ENCODE measurements around the gene SGMS1. TPM values are rescaled to one million over a fixed set of nuclear protein-coding genes. Genes with fewer than 3 reads are reported as not detected.
A peak's percentile ranks its signal among the peaks of the same experiment; 100 is the strongest.
"Not testable (repeated sequence)": the region's sequence is repeated elsewhere in the genome, so short reads cannot be mapped to it uniquely, and the experiment has no call there.

SGMS1 gene
- total RNA-seq, 1 donor from 2014 or later = 14.2 TPM

GRCh38 chr10:50361946-50362345, 261.8 kb downstream of the SGMS1 start:
- intact Hi-C loops (cut with micrococcal nuclease) = no loop called here

GRCh38 chr10:50360077-50360850, 263.5 kb downstream of the SGMS1 start:
- Mint-ChIP-seq H3K4me1 (peaks cover 11% of the 10 kb centered on the region), H3K9me3 (peaks cover 14% of the 10 kb centered on the region), H3K4me3 (no peak overlapping the region), H3K36me3 (ENCODE audit: low read depth) (peaks cover 18% of the 10 kb centered on the region), H3K27me3 (no peaks in the 10 kb centered on the region), H3K27ac (no peak overlapping the region)
- intact Hi-C loops (cut with micrococcal nuclease) = no loop called here
- no peak for DNase-seq

More at GRCh38 chr10:50361946-50362345, 261.8 kb downstream of the SGMS1 start:
- no peak for DNase-seq
- Mint-ChIP-seq H3K27me3 (no peaks in the 10 kb centered on the region), H3K9me3 (peaks cover 17% of the 10 kb centered on the region), H3K4me1 (peaks cover 11% of the 10 kb centered on the region), H3K4me3 (no peak overlapping the region), H3K27ac (no peak overlapping the region), H3K36me3 (ENCODE audit: low read depth) (peaks cover 24% of the 10 kb centered on the region)

GRCh38 chr10:50358925-50359687, 264.6 kb downstream of the SGMS1 start:
- Mint-ChIP-seq H3K4me3 (no peak overlapping the region), H3K36me3 (ENCODE audit: low read depth) (peaks cover 18% of the 10 kb centered on the region), H3K27ac (no peak overlapping the region), H3K27me3 (no peaks in the 10 kb centered on the region), H3K4me1 (peaks cover 8% of the 10 kb centered on the region), H3K9me3 (peaks cover 11% of the 10 kb centered on the region)
- intact Hi-C loops (cut with micrococcal nuclease) = no loop called here
- no peak for DNase-seq

GRCh38 chr10:50358411-50358810, 265.3 kb downstream of the SGMS1 start:
- intact Hi-C loops (cut with micrococcal nuclease) = no loop called here
- Mint-ChIP-seq H3K36me3 (ENCODE audit: low read depth) (peaks cover 15% of the 10 kb centered on the region), H3K4me1 (peaks cover 8% of the 10 kb centered on the region), H3K4me3 (no peak overlapping the region), H3K27me3 (no peaks in the 10 kb centered on the region), H3K9me3 (peaks cover 7% of the 10 kb centered on the region), H3K27ac (no peak overlapping the region)
- DNase-seq = no peak

- H3K9me3 Mint-ChIP-seq; H3K27ac Mint-ChIP-seq; H3K27me3 Mint-ChIP-seq; DNase-seq; H3K4me3 Mint-ChIP-seq; H3K4me1 Mint-ChIP-seq; intact Hi-C loops (cut with micrococcal nuclease): not testable (repeated sequence)
- peaks cover 13% of the 10 kb centered on the region for H3K36me3 Mint-ChIP-seq (ENCODE audit: low read depth)
Measured at GRCh38 chr10:50356481-50356832, 267.3 kb downstream of the SGMS1 start.

GRCh38 chr10:50355693-50356480, 267.9 kb downstream of the SGMS1 start:
- intact Hi-C loops (cut with micrococcal nuclease); H3K27ac Mint-ChIP-seq; DNase-seq; H3K27me3 Mint-ChIP-seq; H3K4me1 Mint-ChIP-seq; H3K4me3 Mint-ChIP-seq; H3K9me3 Mint-ChIP-seq: not testable (repeated sequence)
- peaks cover 17% of the 10 kb centered on the region for H3K36me3 Mint-ChIP-seq (ENCODE audit: low read depth)

GRCh38 chr10:50351483-50352146, 272.1 kb downstream of the SGMS1 start:
- H3K4me1 Mint-ChIP-seq = peaks cover 15% of the 10 kb centered on the region
- H3K27ac Mint-ChIP-seq = no peak overlapping the region
- no peak overlapping the region for H3K4me3 Mint-ChIP-seq
- DNase-seq = no peak
- no peaks in the 10 kb centered on the region for H3K27me3 Mint-ChIP-seq
- H3K9me3 Mint-ChIP-seq = peaks cover 9% of the 10 kb centered on the region
- intact Hi-C loops (cut with micrococcal nuclease) = no loop called here
- peaks cover 28% of the 10 kb centered on the region for H3K36me3 Mint-ChIP-seq (ENCODE audit: low read depth)

- H3K36me3 Mint-ChIP-seq (ENCODE audit: low read depth) = peaks cover 26% of the 10 kb centered on the region
- peaks cover 15% of the 10 kb centered on the region for H3K4me1 Mint-ChIP-seq
- no peak overlapping the region for H3K27ac Mint-ChIP-seq
- no peaks in the 10 kb centered on the region for H3K27me3 Mint-ChIP-seq
- intact Hi-C loops (cut with micrococcal nuclease) = no loop called here
- H3K9me3 Mint-ChIP-seq = peaks cover 9% of the 10 kb centered on the region
- no peak overlapping the region for H3K4me3 Mint-ChIP-seq
- DNase-seq = no peak
Measured at GRCh38 chr10:50350366-50350765, 273.4 kb downstream of the SGMS1 start.

- Mint-ChIP-seq H3K4me1 (peaks cover 15% of the 10 kb centered on the region), H3K27me3 (no peaks in the 10 kb centered on the region), H3K4me3 (no peak overlapping the region), H3K36me3 (ENCODE audit: low read depth) (peaks cover 22% of the 10 kb centered on the region), H3K27ac (no peak overlapping the region), H3K9me3 (peaks cover 9% of the 10 kb centered on the region)
- DNase-seq = no peak
- intact Hi-C loops (cut with micrococcal nuclease) = no loop called here
Measured at GRCh38 chr10:50349554-50349953, 274.2 kb downstream of the SGMS1 start.

GRCh38 chr10:50347394-50347802, 276.4 kb downstream of the SGMS1 start:
- Mint-ChIP-seq H3K4me3 (no peak overlapping the region), H3K27ac (no peak overlapping the region), H3K4me1 (peaks cover 15% of the 10 kb centered on the region), H3K27me3 (no peaks in the 10 kb centered on the region), H3K36me3 (ENCODE audit: low read depth) (peaks cover 36% of the 10 kb centered on the region), H3K9me3 (peaks cover 9% of the 10 kb centered on the region)
- intact Hi-C loops (cut with micrococcal nuclease) = no loop called here
- DNase-seq = peak; percentile 64

- H3K36me3 Mint-ChIP-seq (ENCODE audit: low read depth) = peaks cover 40% of the 10 kb centered on the region
- intact Hi-C loops (cut with micrococcal nuclease) = no loop called here
- no peak for DNase-seq
- no peak overlapping the region for H3K4me3 Mint-ChIP-seq
- peaks cover 15% of the 10 kb centered on the region for H3K4me1 Mint-ChIP-seq
- H3K9me3 Mint-ChIP-seq = peaks cover 9% of the 10 kb centered on the region
- H3K27me3 Mint-ChIP-seq = no peaks in the 10 kb centered on the region
- H3K27ac Mint-ChIP-seq = no peak overlapping the region
Measured at GRCh38 chr10:50346942-50347341, 276.8 kb downstream of the SGMS1 start.

GRCh38 chr10:50345545-50345944, 278.2 kb downstream of the SGMS1 start:
- intact Hi-C loops (cut with micrococcal nuclease) = no loop called here
- H3K9me3 Mint-ChIP-seq = peaks cover 4% of the 10 kb centered on the region
- peaks cover 15% of the 10 kb centered on the region for H3K4me1 Mint-ChIP-seq
- no peaks in the 10 kb centered on the region for H3K27me3 Mint-ChIP-seq
- no peak overlapping the region for H3K27ac Mint-ChIP-seq
- peaks cover 36% of the 10 kb centered on the region for H3K36me3 Mint-ChIP-seq (ENCODE audit: low read depth)
- no peak overlapping the region for H3K4me3 Mint-ChIP-seq
- no peak for DNase-seq

GRCh38 chr10:50343702-50344331, 279.9 kb downstream of the SGMS1 start:
- Mint-ChIP-seq H3K4me1 (peaks cover 15% of the 10 kb centered on the region), H3K27ac (no peak overlapping the region), H3K9me3 (no peaks in the 10 kb centered on the region), H3K36me3 (ENCODE audit: low read depth) (peaks cover 33% of the 10 kb centered on the region), H3K4me3 (no peak overlapping the region), H3K27me3 (no peaks in the 10 kb centered on the region)
- intact Hi-C loops (cut with micrococcal nuclease) = no loop called here
- no peak for DNase-seq

Measured in activated CD4-positive, alpha-beta T cell treated with anti-CD3 and anti-CD28 coated beads, Interleukin-2, amount 10 ng/mL, durations not matched to agents 24 days and 14 days (primary cell).